ENCODE measurements around the gene CEP78.
"Not testable (repeated sequence)": the region's sequence is repeated elsewhere in the genome, so short reads cannot be mapped to it uniquely, and the experiment has no call there.

CEP78 gene

DNA sequence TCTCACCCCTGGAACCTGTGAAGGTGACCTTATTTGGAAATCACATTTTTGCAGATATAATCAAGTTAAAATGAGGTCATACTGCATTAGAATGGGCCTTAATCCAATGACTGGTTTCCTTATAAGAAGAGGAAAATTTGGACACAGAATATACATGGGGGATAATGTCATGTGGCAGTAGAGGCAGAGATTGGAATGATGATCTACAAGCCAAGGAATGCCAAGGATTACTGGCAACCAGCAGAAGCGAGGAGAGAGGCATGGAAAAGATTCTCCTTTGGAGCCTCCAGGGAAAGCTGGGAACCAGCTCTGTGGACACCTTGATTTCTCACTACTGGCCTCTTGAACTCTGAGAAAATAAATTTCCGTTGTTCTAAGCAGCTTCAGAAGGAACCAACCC lies 20.2 kb upstream of the CEP78 start:
- peaks cover 2% of the 10 kb centered on the region for H3K4me1 ChIP-seq (ENCODE audit: control insufficient read depth, insufficient read depth, low read depth, low read length)
- no peak overlapping the region for H4K8ac ChIP-seq (ENCODE audit: low read length)
- H2AFZ ChIP-seq (ENCODE audit: low read depth, low read length), result no peak overlapping the region
- H2AK5ac ChIP-seq (ENCODE audit: low read length, severe bottlenecking), result peak overlapping the region; percentile 27
- H3K23ac ChIP-seq (ENCODE audit: low read length in 2 of 2), result no peak overlapping the region
- no peak overlapping the region for H3K18ac ChIP-seq (ENCODE audit: low read depth in 1 of 2, low read length in 2 of 2)
- H3K9me3 ChIP-seq (ENCODE audit: control insufficient read depth, low read length), result no peaks in the 10 kb centered on the region
- H3K36me3 ChIP-seq (ENCODE audit: control insufficient read depth in 1 of 2, insufficient read depth in 2 of 2, low read depth in 1 of 2, low read length in 2 of 2), result no peaks in the 10 kb centered on the region
- WGBS, result 66% methylated on average over 2 of the region's 2 CpGs
- no peak overlapping the region for H2BK12ac ChIP-seq (ENCODE audit: low read length in 2 of 2)
- peak overlapping the region; percentile 81 for H3K27ac ChIP-seq (ENCODE audit: low read length, poor library complexity, severe bottlenecking)
- no peak overlapping the region for H3K4me2 ChIP-seq (ENCODE audit: low read length, poor library complexity, severe bottlenecking)
- no peak overlapping the region for H3K9ac ChIP-seq (ENCODE audit: low read length)
- H2BK120ac ChIP-seq (ENCODE audit: low read depth, low read length), result no peak overlapping the region
- H3K79me1 ChIP-seq (replicated peaks; ENCODE audit: low read length, poor library complexity, severe bottlenecking), result no peaks in the 10 kb centered on the region
- no peak overlapping the region for H3K4me3 ChIP-seq (ENCODE audit: insufficient read depth in 1 of 2, low read depth in 1 of 2, low read length in 2 of 2)
- no peak overlapping the region for H3K4ac ChIP-seq (ENCODE audit: low read depth in 1 of 2, low read length in 2 of 2)
- H2BK5ac ChIP-seq (ENCODE audit: low read depth, low read length, poor library complexity, severe bottlenecking), result no peak overlapping the region
- no peak overlapping the region for H2BK15ac ChIP-seq (ENCODE audit: low read depth, poor library complexity, severe bottlenecking)
- no peak overlapping the region for H4K91ac ChIP-seq (ENCODE audit: low read length)
- peak; percentile 13 for DNase-seq
- peaks cover 2 to 4% of the 10 kb centered on the region in 2 experiments for H3K27me3 ChIP-seq (ENCODE audit: control insufficient read depth in 1 of 2, insufficient read depth in 1 of 2, low read length in 2 of 2)
- no peak overlapping the region for H3K14ac ChIP-seq (ENCODE audit: low read length in 2 of 2)

DNA sequence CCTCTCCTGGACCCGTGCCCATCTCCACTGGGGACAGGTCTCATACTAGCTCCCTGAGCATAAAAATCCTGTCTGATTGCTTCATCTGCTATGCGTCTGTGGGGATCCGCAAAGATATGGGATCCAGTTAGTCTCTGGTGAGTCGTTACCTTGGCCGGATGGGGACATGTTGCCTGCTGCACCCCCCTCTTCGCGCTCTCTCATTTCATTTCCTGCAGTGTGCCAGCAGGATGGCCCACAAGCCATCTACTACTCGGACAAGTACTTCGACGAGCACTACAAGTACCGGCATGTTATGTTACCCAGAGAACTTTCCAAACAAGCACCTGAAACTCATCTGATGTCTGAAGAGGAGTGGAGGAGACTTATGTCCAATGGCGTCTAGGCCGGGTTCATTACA lies 17.0 kb upstream of the CEP78 start:
- no peak for DNase-seq
- no peak overlapping the region for H3K9ac ChIP-seq (ENCODE audit: low read length)
- H3K4me3 ChIP-seq (ENCODE audit: insufficient read depth in 1 of 2, low read depth in 1 of 2, low read length in 2 of 2), result no peak overlapping the region
- no peak overlapping the region for H2BK5ac ChIP-seq (ENCODE audit: low read depth, low read length, poor library complexity, severe bottlenecking)
- no peak overlapping the region for H2BK120ac ChIP-seq (ENCODE audit: low read depth, low read length)
- H3K4me1 ChIP-seq (ENCODE audit: control insufficient read depth, insufficient read depth, low read depth, low read length), result peaks cover 2% of the 10 kb centered on the region
- no peak overlapping the region for H4K8ac ChIP-seq (ENCODE audit: low read length)
- no peak overlapping the region for H3K14ac ChIP-seq (ENCODE audit: low read length in 2 of 2)
- no peak overlapping the region for H3K27ac ChIP-seq (ENCODE audit: low read length, poor library complexity, severe bottlenecking)
- no peak overlapping the region for H2AFZ ChIP-seq (ENCODE audit: low read depth, low read length)
- H2BK15ac ChIP-seq (ENCODE audit: low read depth, poor library complexity, severe bottlenecking), result no peak overlapping the region
- no peak overlapping the region for H3K18ac ChIP-seq (ENCODE audit: low read depth in 1 of 2, low read length in 2 of 2)
- H3K27me3 ChIP-seq (ENCODE audit: control insufficient read depth in 1 of 2, insufficient read depth in 1 of 2, low read length in 2 of 2), result peaks cover 2 to 4% of the 10 kb centered on the region in 2 experiments
- H2AK5ac ChIP-seq (ENCODE audit: low read length, severe bottlenecking), result no peak overlapping the region
- H3K79me1 ChIP-seq (replicated peaks; ENCODE audit: low read length, poor library complexity, severe bottlenecking), result no peaks in the 10 kb centered on the region
- H3K4me2 ChIP-seq (ENCODE audit: low read length, poor library complexity, severe bottlenecking), result no peak overlapping the region
- WGBS, result 90% methylated on average over 13 of the region's 13 CpGs
- no peak overlapping the region for H4K91ac ChIP-seq (ENCODE audit: low read length)
- no peak overlapping the region for H2BK12ac ChIP-seq (ENCODE audit: low read length in 2 of 2)
- no peak overlapping the region for H3K23ac ChIP-seq (ENCODE audit: low read length in 2 of 2)
- H3K36me3 ChIP-seq (ENCODE audit: control insufficient read depth in 1 of 2, insufficient read depth in 2 of 2, low read depth in 1 of 2, low read length in 2 of 2), result no peaks in the 10 kb centered on the region
- no peak overlapping the region for H3K4ac ChIP-seq (ENCODE audit: low read depth in 1 of 2, low read length in 2 of 2)
- no peaks in the 10 kb centered on the region for H3K9me3 ChIP-seq (ENCODE audit: control insufficient read depth, low read length)

DNA sequence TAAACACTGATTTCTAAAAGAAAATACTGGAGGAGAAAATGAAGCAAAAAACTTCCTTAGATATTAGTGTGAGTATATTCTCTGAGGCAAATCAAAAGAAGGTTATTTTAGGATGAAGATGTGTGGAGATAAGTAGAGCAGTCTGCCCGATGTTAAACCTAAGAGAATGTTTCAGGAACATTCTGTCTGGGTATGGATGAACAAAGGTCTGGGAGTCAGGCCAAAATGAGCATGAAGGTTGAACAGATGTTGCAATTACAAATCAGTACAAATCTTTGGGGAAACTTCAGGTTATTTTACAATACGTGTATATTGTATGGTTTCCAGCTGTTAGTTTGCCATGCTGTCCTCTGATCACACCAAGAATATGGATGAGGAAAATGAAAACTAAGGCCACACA lies 14.4 kb upstream of the CEP78 start:
- Histone ChIP-seq H3K18ac (ENCODE audit: low read depth in 1 of 2, low read length in 2 of 2) (no peak overlapping the region), H4K91ac (ENCODE audit: low read length) (no peak overlapping the region), H3K9me3 (ENCODE audit: control insufficient read depth, low read length) (no peaks in the 10 kb centered on the region), H3K27ac (ENCODE audit: low read length, poor library complexity, severe bottlenecking) (no peak overlapping the region), H3K79me1 (replicated peaks; ENCODE audit: low read length, poor library complexity, severe bottlenecking) (no peaks in the 10 kb centered on the region), H3K36me3 (ENCODE audit: control insufficient read depth in 1 of 2, insufficient read depth in 2 of 2, low read depth in 1 of 2, low read length in 2 of 2) (no peaks in the 10 kb centered on the region), H3K4me3 (ENCODE audit: insufficient read depth in 1 of 2, low read depth in 1 of 2, low read length in 2 of 2) (no peak overlapping the region), H3K9ac (ENCODE audit: low read length) (no peak overlapping the region), H2BK120ac (ENCODE audit: low read depth, low read length) (no peak overlapping the region), H3K23ac (ENCODE audit: low read length in 2 of 2) (no peak overlapping the region), H2BK5ac (ENCODE audit: low read depth, low read length, poor library complexity, severe bottlenecking) (no peak overlapping the region), H2AFZ (ENCODE audit: low read depth, low read length) (no peak overlapping the region), H3K4me2 (ENCODE audit: low read length, poor library complexity, severe bottlenecking) (no peak overlapping the region), H2AK5ac (ENCODE audit: low read length, severe bottlenecking) (no peak overlapping the region), H3K27me3 (ENCODE audit: control insufficient read depth in 1 of 2, insufficient read depth in 1 of 2, low read length in 2 of 2) (peaks cover 2 to 4% of the 10 kb centered on the region in 2 experiments), H3K4ac (ENCODE audit: low read depth in 1 of 2, low read length in 2 of 2) (no peak overlapping the region), H4K8ac (ENCODE audit: low read length) (no peak overlapping the region), H2BK15ac (ENCODE audit: low read depth, poor library complexity, severe bottlenecking) (no peak overlapping the region), H3K4me1 (ENCODE audit: control insufficient read depth, insufficient read depth, low read depth, low read length) (no peaks in the 10 kb centered on the region), H2BK12ac (ENCODE audit: low read length in 2 of 2) (no peak overlapping the region), H3K14ac (ENCODE audit: low read length in 2 of 2) (no peak overlapping the region)
- no peak for DNase-seq
- 91% methylated on average over 2 of the region's 2 CpGs for WGBS

DNA sequence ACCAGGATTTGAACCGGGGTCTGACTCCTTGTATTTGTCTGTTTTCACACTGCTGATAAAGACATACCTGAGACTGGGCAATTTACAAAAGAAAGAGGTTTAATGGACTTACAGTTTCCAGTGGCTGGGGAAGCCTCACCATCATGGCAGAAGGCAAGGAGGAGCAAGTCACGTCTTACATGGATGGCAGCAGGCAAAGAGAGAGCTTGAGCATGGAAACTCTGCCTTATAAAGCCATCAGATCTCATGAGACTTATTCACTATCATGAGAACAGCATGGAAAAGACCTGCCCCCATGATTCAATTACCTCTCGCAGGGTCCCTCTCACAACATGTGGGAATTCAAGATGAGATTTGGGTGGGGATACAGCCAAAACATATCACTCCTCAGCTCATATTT lies 14.0 kb upstream of the CEP78 start:
- 63% methylated on average over 2 of the region's 3 CpGs for WGBS
- not testable (repeated sequence) for H2BK15ac ChIP-seq (ENCODE audit: low read depth, poor library complexity, severe bottlenecking); H3K4me2 ChIP-seq (ENCODE audit: low read length, poor library complexity, severe bottlenecking); H2AFZ ChIP-seq (ENCODE audit: low read depth, low read length); H3K4ac ChIP-seq (ENCODE audit: low read depth in 1 of 2, low read length in 2 of 2); H3K27me3 ChIP-seq (ENCODE audit: control insufficient read depth in 1 of 2, insufficient read depth in 1 of 2, low read length in 2 of 2); DNase-seq; H2BK120ac ChIP-seq (ENCODE audit: low read depth, low read length); H2AK5ac ChIP-seq (ENCODE audit: low read length, severe bottlenecking); H3K9me3 ChIP-seq (ENCODE audit: control insufficient read depth, low read length); H3K79me1 ChIP-seq (replicated peaks; ENCODE audit: low read length, poor library complexity, severe bottlenecking); H3K23ac ChIP-seq (ENCODE audit: low read length in 2 of 2); H3K9ac ChIP-seq (ENCODE audit: low read length); H2BK5ac ChIP-seq (ENCODE audit: low read depth, low read length, poor library complexity, severe bottlenecking); H2BK12ac ChIP-seq (ENCODE audit: low read length in 2 of 2); H3K18ac ChIP-seq (ENCODE audit: low read depth in 1 of 2, low read length in 2 of 2); H3K4me1 ChIP-seq (ENCODE audit: control insufficient read depth, insufficient read depth, low read depth, low read length); H3K4me3 ChIP-seq (ENCODE audit: insufficient read depth in 1 of 2, low read depth in 1 of 2, low read length in 2 of 2); H3K14ac ChIP-seq (ENCODE audit: low read length in 2 of 2); H3K36me3 ChIP-seq (ENCODE audit: control insufficient read depth in 1 of 2, insufficient read depth in 2 of 2, low read depth in 1 of 2, low read length in 2 of 2); H4K91ac ChIP-seq (ENCODE audit: low read length); H4K8ac ChIP-seq (ENCODE audit: low read length); H3K27ac ChIP-seq (ENCODE audit: low read length, poor library complexity, severe bottlenecking)
